Astrocyte of the spinal cord (primary cell): ENCODE measurements around the gene RPL4.

Experiments used
- DNase-seq: peaks from one replicate; pipeline ENCODE4 v3.0.0; 2011; ENCODE audit warnings: low read depth, low spot score
- H3K4me3 ChIP-seq: 2 replicates; pipeline ENCODE4 v1.5.1; 2011; ENCODE audit warnings: low read depth, mild to moderate bottlenecking, low read length, moderate library complexity
- CTCF ChIP-seq: IDR thresholded peaks from 2 replicates; pipeline ENCODE4 v1.5.1; 2012; ENCODE audit warnings: low read depth, mild to moderate bottlenecking, low read length, inconsistent platforms
- in situ Hi-C: cut with HindIII; loops from 2 replicates; pipeline ENCODE4 v1.10.0; 2017; ENCODE audit warnings: low sequenced_read_pairs

RPL4 gene

GRCh38 chr15:66504563-66505429 is at the start of gene RPL4, which contains the start of gene ZWILCH:
TSS of gene RPL4 (minus strand) at chr15:66504855. CDS start at chr15:66504790, 65 bp downstream.
TSS of gene ZWILCH (plus strand) at chr15:66505326. CDS start at chr15:66505339, 13 bp downstream.
- H3K4me3 ChIP-seq: peak within 1 kb of the TSS; percentile 100
- no peak for TF ChIP-seq CTCF
- DNase-seq: peak; percentile 95
- in situ Hi-C loops: no loop called here

GRCh38 chr15:66545255-66545654 is 40.6 kb upstream of the RPL4 start:
- in situ Hi-C loops: no loop called here

DNA sequence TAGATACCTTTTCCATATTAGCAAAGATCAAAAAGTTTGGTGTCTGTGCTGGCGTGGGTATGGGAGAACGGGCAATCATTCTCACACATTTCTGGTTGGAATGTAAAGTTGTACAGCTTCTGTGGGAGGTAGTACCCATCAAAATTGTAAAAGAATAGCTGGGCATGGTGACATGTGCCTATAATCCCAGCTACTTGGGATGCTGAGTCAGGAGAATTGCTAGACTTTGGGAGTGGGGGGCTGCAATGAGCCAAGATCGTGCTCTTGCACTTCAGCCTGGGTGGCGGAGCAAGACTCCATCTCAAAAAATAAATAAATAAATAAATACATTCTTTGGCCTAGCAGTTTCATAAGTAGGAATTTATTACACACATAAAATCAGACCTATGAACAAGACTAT is 38.2 kb upstream of the RPL4 start:
- no peak for TF ChIP-seq CTCF
- H3K4me3 ChIP-seq: no peak overlapping the region
- no peak for DNase-seq
- in situ Hi-C loops: no loop called here

More at GRCh38 chr15:66545255-66545654, 40.6 kb upstream of the RPL4 start:
- DNase-seq: no peak
- H3K4me3 ChIP-seq: no peak overlapping the region
- TF ChIP-seq CTCF: no peak

DNA sequence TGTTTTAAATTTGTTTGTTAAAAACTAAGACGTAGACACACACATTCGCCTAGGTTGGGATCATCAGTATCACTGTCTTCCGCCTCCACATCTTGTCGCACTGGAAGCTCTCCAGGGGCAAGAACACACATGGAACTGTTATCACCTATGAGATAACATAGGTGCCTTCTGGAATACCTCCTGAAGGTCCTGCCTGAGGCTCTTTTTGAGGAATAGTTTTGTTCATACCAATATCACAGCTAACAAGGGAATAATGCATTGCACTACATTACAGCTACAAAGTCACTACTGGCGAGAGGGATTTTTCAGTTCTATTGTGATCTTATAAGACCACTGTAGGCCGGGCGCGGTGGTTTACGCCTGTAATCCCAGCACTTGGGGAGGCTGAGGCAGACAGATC is 30.4 kb upstream of the RPL4 start:
- in situ Hi-C loops: no loop called here
- no peak overlapping the region for H3K4me3 ChIP-seq
- no peak for DNase-seq
- TF ChIP-seq CTCF: no peak

- no peak for DNase-seq
- TF ChIP-seq CTCF: no peak
- in situ Hi-C loops: no loop called here
- no peak overlapping the region for H3K4me3 ChIP-seq
Observed at GRCh38 chr15:66524838-66525237, 20.2 kb upstream of the RPL4 start.

DNA sequence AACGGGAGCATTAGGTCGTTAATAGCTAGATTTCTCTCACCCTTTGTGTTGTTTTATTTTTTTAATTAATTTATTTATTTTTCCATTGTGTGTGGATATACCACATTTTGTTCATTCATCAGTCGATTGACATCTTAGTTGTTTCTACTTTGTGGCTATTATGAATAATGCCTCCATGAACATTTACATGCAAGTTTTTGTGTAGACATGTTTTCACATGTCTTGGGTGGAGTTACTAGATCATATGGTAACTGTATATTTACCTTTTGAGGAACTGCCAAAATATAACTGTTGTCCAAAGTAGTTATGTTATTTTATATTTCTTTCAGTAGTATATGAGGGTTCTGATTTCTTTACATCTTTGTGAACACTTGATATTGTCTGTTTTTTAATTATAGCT is 19.3 kb upstream of the RPL4 start:
- no peak for DNase-seq
- H3K4me3 ChIP-seq: no peak overlapping the region
- in situ Hi-C loops: no loop called here
- no peak for TF ChIP-seq CTCF
